ENCODE measurements around the gene ATP6V1B1. TPM values are rescaled to one million over a fixed set of nuclear protein-coding genes. Genes with fewer than 3 reads are reported as not detected.

Gene ATP6V1B1
- total and polyA plus RNA-seq, 10 of the 15 experiments (the other 5 are each of a cell fraction or from before 2014, with no cell fraction given) = not detected

GRCh38 chr2:70962211-70962884 is 26.6 kb downstream of the ATP6V1B1 start:
- H3K79me2 ChIP-seq (ENCODE audit: control insufficient read depth, insufficient read depth, low read length) = no peaks in the 10 kb centered on the region
- no peaks in the 10 kb centered on the region for H3K4me1 ChIP-seq (ENCODE audit: control insufficient read depth, insufficient read depth, low read length)
- CTCF ChIA-PET = interaction anchor here (1.1 to 6.7 kb wide), 3 partner anchors 13 to 39 kb away, joined by 3 to 72 read pairs (median 4); partner anchors contain the start of gene ANKRD53
- RAD21 ChIA-PET (ENCODE audit: unreplicated experiment) = no interaction called here
- TF ChIP-seq ZNF24 (IDR thresholded peaks at IDR 0.05) (no peak), YY1 (IDR thresholded peaks at IDR 0.05; ENCODE audit: low read depth, low read length) (no peak), ZNF274 (IDR thresholded peaks at IDR 0.05; ENCODE audit: insufficient read depth, insufficient read length) (no peak)
- no peak overlapping the region for H3K27ac ChIP-seq (ENCODE audit: control insufficient read depth, insufficient read depth)
- ATAC-seq = no peak
- SMC1A ChIA-PET (ENCODE audit: uncharacterized antibody, unreplicated experiment) = no interaction called here
- no peak overlapping the region for H3K4me2 ChIP-seq (ENCODE audit: control insufficient read depth, insufficient read depth)
- H3K4me3 ChIP-seq = no peak overlapping the region
- POLR2A ChIA-PET = no interaction called here
- no peak for FAIRE-seq
- no TSS peak for BruUV-seq (replicated peaks)
- H3K9ac ChIP-seq (ENCODE audit: control insufficient read depth, insufficient read depth, low read length) = no peak overlapping the region
- in situ Hi-C loops (cut with MboI) (no loop called here), intact Hi-C loops (cut with micrococcal nuclease; ENCODE audit: unreplicated experiment) (no loop called here)
- no peaks in the 10 kb centered on the region for H3K9me3 ChIP-seq (replicated peaks; ENCODE audit: control insufficient read depth, insufficient read depth, low read length)
- DNase-seq (ENCODE audit: low read depth, low spot score) = no peak
- no peaks in the 10 kb centered on the region for H4K20me1 ChIP-seq (ENCODE audit: control insufficient read depth, insufficient read depth)
- H2AFZ ChIP-seq (ENCODE audit: control insufficient read depth, low read depth, low read length) = no peak overlapping the region
- no peaks in the 10 kb centered on the region for H3K36me3 ChIP-seq (ENCODE audit: control insufficient read depth in 2 of 2, insufficient read depth in 2 of 2, low read length in 1 of 2)
- H3K27me3 ChIP-seq (replicated peaks in 1 of 2; ENCODE audit: control insufficient read depth in 2 of 2, insufficient read depth in 2 of 2, low read length in 1 of 2) = peaks cover 0 to 3% of the 10 kb centered on the region in 2 experiments; a peak in 1 of 4 replicates
- 38% methylated on average over 12 of the region's 12 CpGs for WGBS (ENCODE audit: insufficient coverage, insufficient replicate concordance, low lambda C conversion rate, missing lambda C conversion rate)

- POLR2A ChIA-PET = interaction anchor here (1.1 kb wide), 1 partner anchor 39 kb away, joined by 3 read pairs; no protein-coding TSS in a partner anchor
- no peaks in the 10 kb centered on the region for H3K9me3 ChIP-seq (replicated peaks; ENCODE audit: control insufficient read depth, insufficient read depth, low read length)
- no peak for FAIRE-seq
- no peak overlapping the region for H3K4me2 ChIP-seq (ENCODE audit: control insufficient read depth, insufficient read depth)
- no peak for DNase-seq (ENCODE audit: low read depth, low spot score)
- H3K27ac ChIP-seq (ENCODE audit: control insufficient read depth, insufficient read depth) = no peak overlapping the region
- intact Hi-C loops (cut with micrococcal nuclease; ENCODE audit: unreplicated experiment) = no loop called here
- WGBS (ENCODE audit: insufficient coverage, insufficient replicate concordance, low lambda C conversion rate, missing lambda C conversion rate) = 23% methylated on average over 18 of the region's 18 CpGs
- H4K20me1 ChIP-seq (ENCODE audit: control insufficient read depth, insufficient read depth) = no peaks in the 10 kb centered on the region
- BruUV-seq (replicated peaks) = no TSS peak
- no peak for ATAC-seq
- SMC1A ChIA-PET (ENCODE audit: uncharacterized antibody, unreplicated experiment) = interaction anchor here (0.6 to 2.3 kb wide), 3 partner anchors 14 to 45 kb away, joined by 4 to 9 read pairs (median 4); no protein-coding TSS in a partner anchor
- in situ Hi-C loops (cut with MboI) = no loop called here
- H3K79me2 ChIP-seq (ENCODE audit: control insufficient read depth, insufficient read depth, low read length) = no peaks in the 10 kb centered on the region
- no peak overlapping the region for H3K9ac ChIP-seq (ENCODE audit: control insufficient read depth, insufficient read depth, low read length)
- H3K36me3 ChIP-seq (ENCODE audit: control insufficient read depth in 2 of 2, insufficient read depth in 2 of 2, low read length in 1 of 2) = no peaks in the 10 kb centered on the region
- RAD21 ChIA-PET (ENCODE audit: unreplicated experiment) = interaction anchor here (0.7 kb wide), 1 partner anchor 106 kb away, joined by 3 read pairs; no protein-coding TSS in a partner anchor
- no peak overlapping the region for H2AFZ ChIP-seq (ENCODE audit: control insufficient read depth, low read depth, low read length)
- no peaks in the 10 kb centered on the region for H3K4me1 ChIP-seq (ENCODE audit: control insufficient read depth, insufficient read depth, low read length)
- no peak overlapping the region for H3K4me3 ChIP-seq
- H3K27me3 ChIP-seq (replicated peaks in 1 of 2; ENCODE audit: control insufficient read depth in 2 of 2, insufficient read depth in 2 of 2, low read length in 1 of 2) = peaks cover 0 to 3% of the 10 kb centered on the region in 2 experiments; a peak in 1 of 4 replicates
- CTCF ChIA-PET = interaction anchor here (1.2 to 6.7 kb wide), 8 partner anchors 9 to 97 kb away, joined by 4 to 72 read pairs (median 9); partner anchors contain the start of gene ANKRD53
- no peak for TF ChIP-seq LARP7 (IDR thresholded peaks at IDR 0.05)
These were observed 27.5 kb downstream of the ATP6V1B1 start for GRCh38 chr2:70962885-70963878.

All from GM12878 (cell line).